MV-4-11 (cell line): Measurements from ENCODE around the gene CDK18.
"Not testable (repeated sequence)": the region's sequence is repeated elsewhere in the genome, so short reads cannot be mapped to it uniquely, and the experiment has no call there.

Source experiments
- DNase-seq: peaks from one replicate; lab custom pipeline; 2025; lab: John Stamatoyannopoulos, UW

Gene CDK18

DNA sequence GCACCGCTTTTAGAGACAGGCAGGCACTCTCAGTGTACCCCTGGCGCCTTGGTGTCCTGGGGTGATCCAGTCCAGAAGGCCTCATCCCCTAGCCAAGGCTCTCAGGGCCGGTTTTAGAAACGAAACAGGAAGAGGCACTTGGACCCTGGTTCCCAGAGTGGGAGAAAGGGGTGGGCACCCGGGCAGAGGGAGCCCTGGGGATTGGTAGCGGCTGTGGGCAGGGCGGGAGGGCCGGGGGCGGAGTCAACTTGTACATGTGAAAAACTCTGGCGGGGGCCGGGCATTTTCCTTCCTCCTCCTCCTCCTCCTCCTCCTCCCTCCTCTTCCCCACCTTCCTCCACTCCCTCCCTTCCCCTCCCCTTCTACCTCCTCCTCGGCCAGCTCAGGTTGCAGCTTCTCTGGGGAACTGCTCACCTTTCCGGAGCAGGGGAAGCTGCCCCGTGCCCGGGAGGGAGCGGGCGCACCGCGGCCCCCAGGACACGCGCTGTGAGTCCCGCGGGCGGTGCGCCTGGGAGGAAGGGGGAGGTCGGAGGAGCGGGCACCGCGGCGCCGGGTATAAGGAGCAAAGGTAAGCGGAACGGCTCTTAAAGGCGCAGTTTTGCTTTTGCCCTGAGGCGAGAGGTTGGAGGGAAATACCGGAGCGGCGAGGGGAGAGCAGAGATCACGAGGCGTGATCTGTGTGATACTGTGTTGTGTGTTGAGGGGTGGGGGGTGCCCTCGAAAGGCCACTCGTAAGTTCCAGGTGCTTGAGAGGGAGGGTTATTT lies at the start of gene CDK18:
Gene CDK18 (plus strand): TSS at position 359 of the 765 bp plus-strand sequence. CDS start 18,499 bp downstream, outside the sequence.
- DNase-seq, result peak; percentile 89

DNA sequence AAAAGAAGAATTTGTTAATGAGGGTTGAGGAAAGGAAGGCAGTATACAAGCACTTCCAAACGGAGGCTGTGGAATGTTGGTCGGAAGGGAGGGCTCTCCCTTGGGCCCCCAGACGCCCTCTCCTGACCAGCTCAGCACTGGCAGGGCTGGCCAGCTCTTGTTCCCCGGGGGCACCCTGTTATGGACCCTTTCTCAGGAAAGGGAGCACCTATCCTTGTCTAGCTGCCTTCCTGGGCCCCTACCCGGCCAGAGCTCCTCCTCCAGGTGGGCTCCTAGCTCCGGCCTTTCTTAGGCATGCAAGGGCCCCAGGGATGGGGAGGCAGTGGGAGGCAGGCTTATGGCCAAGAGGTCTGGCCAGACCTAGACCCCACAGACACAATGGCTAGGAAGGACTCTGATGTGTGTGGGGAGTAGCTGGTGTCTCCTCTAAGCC lies 49.5 kb upstream of the CDK18 start:
- DNase-seq, result no peak

DNA sequence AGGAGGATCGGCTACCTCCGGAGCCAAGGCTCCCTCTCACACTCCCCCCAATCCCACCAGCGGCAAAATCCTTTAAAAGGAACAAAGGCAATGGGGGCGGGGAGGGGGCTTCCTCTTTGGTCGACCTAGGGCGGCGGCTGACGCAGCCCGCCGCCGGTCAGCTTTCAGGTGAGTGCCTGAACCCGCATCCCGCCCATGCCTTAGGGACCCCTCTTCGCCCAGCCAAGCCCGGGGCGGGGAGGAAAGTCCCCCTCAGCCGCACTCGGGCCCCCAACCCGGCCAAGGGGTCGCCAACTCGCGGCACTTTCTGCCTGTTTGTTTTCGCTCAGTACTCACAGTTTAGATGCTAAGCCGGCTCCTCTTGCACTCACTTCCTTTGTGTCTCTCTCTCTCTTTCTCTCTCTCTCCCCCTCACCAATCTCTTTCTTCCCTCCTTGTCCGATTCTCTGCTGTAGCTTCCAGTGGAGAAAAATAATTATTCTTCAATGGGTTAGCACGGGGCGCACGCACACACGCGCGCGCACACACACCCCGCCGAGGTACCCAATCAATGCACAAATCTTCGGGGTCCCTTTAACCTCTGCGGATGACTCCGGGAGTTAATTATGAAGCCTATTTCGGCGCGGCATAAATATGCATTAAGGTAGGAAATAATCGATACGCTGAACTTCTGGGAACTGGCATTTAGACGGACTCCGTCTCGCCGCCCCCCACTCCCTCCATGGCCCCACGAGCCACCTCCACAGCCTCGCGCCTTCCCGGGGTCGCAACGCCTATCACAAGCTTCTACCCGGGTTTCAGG lies 48.7 kb upstream of the CDK18 start, which contains the start of gene BLACAT1:
Gene BLACAT1 (minus strand): TSS at position 465 of the 802 bp plus-strand sequence.
- DNase-seq, result no peak

DNA sequence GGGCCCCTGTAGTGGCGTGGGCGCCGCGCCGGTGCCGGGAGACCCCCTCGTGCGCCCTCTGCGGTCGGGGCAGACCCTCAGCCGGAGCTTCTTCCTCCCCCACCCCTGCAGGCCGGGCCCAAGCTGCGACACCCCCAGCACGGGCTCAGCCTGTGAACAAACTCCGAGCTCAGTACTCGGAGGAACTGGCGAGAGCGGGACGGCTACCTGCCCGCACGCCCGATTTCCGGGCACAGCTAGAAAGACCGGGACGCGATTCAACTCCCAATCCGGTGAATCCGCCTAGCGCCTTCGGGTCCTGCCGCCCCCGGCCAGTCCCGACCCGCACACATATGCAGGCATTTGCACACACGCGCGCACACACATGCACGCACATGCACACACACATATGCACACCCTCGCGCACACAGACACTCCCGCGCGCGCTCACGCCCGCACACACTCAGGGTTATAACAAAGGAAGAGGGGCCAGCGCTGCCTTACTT lies 48.0 kb upstream of the CDK18 start:
- no peak for DNase-seq

DNA sequence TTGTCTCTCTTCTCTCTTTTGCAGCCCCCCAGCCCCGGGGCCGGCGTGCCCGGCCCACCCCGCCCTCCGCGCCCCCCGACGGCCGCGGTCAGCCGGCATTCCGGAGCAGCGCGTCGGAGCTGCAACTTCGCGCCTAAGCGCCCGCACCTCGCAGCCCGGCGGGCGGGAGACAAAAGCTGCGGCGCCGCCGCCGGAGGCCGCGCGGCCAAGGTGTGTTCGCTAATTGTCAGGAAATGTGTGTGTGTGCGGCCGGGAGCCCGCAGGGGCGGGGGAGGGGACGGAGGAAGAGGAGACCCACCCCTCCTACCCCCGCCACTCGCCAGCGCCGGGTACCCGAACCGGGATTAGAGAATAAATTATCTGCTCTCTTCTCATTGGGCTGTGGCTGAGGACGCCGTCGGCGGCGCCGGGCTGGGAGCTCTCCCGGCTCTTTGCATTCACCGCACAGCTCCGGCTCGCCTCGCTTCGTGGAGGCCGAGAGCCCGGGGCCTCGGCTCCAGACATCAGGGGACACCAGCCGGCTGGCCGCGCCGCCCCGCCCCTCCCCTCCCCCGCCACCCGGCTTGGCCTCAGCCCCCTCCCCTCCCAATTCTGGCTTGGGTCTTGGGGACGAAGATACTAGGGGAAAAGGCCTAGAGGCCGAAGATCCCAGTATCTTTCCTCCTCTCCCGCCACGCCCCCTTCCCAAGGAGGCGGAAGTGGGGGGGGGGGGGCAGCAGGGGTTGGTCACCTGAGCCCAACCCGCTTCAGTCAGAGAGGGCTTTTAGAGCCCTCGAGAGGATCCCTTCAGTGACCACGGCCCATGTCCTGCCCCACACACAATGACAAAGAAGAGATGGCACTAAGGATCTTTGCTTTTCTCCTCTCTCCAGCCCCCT lies 47.4 kb upstream of the CDK18 start:
- no peak for DNase-seq

DNA sequence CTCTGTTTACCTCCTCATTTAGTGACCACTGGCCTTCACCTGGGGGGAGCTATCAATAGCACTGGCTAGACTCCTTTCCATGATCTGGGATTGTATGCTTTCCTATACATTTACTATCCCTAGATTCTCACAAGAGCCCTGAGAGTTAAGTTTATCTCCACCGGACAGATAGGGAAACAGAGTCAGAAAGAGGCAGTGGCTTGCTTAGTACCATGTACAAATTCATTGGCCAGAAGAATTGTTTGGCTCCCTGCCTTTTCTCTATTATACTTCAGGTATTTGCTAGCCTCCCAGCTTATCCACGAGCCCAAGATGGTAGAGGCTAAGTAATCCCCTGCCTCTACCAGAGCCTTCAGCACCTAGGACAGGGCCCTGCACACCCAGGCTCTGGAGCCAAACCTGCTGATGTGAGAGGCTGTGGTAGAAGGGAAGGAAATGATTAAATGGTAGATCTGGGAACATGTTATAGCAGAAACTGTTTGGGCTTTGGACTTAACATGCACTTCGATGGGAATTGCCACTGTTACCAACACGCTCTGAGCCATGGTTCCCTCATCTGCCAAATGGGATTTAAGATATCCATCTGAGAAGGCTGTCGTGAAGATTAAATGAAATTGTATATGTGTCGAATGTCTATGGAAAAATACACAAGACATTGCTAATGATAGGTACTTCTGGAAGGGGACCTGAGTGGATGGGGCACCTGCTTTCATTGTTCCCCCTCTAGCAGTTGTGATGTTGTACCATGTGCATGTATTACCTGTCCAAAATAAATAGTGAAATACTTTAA lies 45.5 kb upstream of the CDK18 start:
- peak; percentile 43 for DNase-seq

DNA sequence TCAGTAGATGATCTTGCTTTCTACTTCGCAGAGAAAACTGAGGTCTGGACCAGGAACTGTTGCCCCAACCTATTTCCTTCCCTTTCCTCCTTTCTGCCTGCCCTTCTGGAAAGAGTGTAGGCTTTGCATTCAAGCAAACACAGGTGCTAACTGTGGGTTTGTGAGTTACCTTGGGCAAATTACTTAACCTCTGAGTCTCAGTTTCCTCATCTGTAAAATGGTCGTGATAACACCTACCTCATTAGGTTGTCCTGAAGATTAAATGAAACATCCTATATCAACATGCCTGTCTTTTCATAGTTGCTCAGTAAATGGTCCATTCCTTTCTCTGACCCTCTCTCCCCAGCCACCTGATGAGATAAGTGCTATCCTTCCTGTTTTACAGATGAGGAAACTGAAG lies 39.1 kb upstream of the CDK18 start:
- no peak for DNase-seq

DNA sequence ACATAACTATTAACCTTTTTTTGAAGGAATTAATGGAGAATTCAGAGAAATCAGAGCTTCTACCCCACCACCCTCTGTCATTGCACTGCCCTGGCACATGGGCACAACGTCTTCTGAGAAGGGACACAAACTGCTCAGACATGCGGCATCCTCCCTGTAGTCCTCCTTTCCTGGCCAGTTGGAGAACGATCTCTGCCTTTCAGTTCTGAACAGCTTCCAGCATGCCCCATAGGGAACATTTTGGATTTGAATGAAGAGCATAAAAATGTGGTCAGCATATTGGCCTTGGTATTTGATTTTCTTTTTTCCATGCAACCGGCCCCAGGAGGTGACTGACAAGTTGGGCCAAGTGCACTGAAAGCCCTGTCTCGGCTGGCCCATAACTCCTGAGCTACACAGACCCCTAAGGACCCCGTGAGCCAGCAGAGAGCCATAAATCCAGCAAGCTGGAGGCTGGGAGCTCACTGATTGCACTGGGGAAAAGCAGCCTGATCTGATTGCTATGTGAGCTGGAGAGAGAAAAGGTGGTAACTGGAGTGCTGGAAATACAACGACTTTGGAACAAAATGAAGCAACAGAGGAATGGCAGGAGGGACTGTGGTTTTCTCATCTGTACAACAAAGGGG lies 37.8 kb upstream of the CDK18 start:
- no peak for DNase-seq

DNA sequence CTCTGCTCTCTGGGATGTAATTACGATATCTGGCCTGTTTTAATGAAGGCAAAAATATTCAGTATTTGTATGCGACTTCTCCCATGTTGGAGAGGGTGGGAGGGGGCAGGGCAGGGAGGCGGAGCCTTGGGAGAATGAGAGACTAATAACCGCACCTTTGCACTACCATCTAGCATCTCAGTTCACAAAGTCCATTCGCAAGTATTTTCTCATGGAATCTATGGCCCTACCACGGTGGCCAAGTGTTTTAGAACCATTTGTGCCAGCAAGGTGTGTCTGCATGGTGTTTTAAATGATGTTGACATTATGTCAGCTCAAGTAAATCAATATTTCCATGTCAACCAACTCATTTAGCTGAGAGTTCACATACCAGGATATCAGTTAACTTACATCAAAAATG lies 34.3 kb upstream of the CDK18 start:
- DNase-seq, result no peak

DNA sequence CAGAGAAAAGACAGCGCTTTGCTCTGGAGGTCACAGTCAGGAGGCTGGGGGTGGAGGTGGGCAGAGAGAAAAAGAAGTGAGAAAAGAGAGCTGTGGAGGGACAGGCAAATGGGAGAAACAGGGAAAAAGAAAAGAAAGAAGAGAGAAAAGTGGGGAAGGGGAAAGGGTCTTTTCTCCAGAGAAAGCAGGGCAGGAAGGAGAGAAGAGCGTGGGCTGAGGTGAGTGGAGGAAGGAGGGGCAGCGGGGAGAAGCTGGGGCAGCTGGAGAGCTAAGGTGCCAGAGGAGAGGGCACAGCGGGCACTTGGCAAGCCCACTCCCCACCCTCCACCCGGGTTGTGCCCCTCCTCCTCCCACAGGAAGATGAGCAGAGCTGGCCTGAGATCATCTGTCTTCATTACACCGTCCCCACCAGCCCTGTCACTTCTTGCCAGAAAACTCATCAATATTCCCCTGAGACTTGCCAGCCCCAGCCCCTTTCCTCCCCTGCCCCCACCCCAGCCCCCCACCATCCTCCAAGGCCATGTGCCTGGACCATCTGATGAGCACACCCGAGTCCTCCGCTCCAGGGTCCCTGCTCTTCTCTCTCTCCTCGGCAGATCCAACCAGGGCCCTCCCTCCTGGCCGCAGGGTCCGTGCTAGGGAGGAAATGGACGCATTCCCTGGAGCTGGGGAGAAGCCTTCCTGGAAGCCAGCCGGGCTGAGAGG lies 31.6 kb upstream of the CDK18 start:
- DNase-seq, result no peak

DNA sequence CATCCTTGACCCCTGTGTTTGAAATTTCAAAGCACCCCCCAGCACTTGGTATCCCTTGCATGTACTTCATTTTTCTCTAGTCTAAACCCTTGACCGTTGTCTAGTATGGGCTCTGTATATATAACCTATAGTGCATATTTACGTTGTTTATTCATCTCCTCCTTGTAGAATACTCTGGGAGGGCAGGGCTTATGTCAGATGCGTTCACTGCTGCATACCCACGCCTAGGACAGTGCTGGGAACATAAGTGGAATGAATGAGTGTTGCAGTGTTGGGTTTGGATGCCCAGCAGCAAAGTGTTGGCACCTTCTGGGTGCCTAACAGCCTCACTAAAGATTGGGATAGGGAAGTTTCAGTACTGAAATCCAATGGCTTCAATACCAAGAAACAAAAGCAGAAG lies 31.0 kb upstream of the CDK18 start:
- no peak for DNase-seq

DNA sequence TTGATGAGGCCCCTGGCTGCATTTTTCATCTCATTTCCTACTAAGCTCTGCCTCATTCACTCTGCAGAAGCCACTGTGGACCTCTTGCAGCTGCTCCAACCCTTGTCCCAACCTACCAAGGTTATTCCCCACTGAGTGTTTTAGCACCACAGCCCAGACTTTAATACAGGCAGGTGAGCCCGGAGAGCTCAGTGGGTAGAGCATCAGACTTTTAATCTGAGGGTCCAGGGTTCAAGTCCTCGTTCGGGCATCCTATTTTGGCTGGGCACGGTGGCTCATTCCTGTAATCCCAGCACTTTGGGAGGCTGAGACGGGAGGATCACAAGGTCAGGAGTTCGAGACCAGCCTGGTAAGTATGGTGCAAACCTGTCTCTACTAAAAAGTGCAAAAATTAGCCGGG lies 30.5 kb upstream of the CDK18 start:
- DNase-seq, result no peak

DNA sequence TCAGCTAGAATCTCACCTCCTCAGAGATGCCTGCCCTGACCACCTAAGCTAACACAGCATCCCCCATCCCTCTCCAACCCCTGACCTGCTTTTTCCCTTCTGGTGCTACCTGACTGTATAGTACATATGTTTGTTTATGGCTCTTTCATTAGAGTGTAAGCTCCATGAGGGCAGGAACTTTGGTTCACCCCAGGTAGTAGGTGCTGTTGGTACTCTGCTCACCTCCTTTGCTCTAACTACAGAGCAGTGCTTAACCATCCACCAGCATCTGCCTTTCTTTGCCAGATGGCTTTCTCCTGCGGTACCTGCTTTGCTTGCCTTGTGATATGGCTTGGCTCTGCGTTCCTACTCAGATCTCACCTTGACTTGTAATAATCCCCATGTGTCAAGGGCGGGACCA lies 29.9 kb upstream of the CDK18 start:
- no peak for DNase-seq

DNA sequence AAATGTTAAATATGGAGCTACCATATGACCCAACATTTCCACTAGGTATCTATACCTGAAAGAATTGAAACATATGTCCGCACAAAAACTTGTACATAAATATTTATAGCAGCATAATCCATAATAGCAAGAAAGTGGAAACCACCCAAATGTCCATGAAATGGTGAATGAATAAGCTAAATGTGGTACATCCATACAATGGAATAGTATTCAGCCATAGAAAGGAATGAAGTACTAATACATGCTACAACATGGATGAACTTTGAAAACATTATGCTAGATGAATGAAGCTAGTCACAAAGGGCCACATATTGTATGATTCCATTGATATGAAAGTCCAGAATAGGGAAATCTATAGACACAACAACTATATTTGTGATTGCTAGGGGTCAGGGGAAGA lies 28.6 kb upstream of the CDK18 start:
- DNase-seq, result no peak

DNA sequence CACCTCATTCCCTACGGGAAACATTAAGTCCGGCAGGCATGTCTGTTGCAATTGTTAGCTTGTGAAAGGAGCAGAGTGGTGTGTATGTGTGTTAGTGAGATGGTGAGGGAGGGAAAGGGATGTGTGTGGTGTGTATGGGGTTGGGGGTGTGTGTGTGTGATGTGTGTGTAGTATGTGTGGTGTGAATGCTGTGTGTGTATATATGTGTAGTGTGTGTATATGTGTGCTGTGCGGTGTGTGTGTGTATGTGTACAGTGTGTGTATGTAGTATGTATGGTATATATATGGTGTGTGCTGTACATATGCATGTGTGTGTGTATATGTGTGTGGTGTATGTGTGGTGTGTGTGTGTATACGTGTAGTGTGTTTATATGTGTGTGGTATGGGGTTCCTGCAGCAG lies 27.8 kb upstream of the CDK18 start:
- no peak for DNase-seq

DNA sequence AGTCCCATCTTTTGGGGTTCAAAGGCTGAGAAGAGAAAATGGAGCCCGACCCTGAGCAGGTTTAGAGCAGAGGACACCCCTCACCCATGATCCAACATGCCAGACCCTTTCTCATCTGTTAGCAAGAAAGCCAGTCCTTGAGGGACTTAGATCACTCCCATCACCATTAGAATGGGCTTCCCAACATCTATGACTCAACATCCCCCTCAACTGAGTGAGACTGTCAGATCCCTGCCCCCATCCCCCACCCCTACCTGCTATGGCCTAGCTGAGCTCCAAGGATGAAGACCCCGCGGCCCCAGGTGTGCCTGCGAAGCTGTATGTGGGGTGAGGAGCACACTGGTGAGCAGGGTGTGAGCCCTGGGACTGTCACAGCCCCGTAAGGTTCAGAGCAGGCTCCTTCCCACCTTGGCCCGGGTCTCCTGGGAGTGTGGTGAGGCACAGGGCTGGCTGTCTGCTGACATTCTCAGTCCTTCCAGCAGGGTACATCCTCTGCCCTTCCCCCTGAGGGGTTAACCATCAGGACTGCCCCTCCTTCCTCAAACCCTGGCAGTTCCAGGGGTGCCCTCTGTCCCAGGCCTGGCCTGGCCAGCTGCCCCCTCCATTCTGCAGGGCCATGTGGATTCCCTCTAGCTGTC lies 27.2 kb upstream of the CDK18 start:
- DNase-seq, result no peak

DNA sequence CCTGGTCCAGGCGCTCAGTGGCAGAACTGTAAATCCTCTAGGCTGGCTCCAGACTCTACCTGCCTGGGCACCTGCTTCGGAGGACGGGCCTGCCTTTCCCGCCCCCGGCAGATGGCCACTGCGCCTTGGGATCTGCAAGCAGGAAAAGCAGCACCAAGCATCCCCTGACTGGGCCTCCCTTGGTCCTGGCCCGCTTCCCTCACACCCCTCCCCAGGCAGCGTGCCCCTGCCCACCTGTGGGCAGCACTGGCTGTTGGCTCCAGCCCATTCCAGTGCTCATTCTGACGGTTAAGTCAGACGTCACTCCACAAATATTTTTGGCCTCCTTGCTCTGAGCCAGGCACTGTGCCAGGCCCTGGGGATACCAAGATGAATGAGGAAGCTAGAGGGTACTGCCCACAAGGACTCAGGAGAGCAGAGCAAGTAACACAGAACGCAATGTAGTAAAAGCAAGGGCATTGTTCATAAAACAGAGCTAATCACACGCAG lies 26.7 kb upstream of the CDK18 start:
- peak; percentile 43 for DNase-seq

DNA sequence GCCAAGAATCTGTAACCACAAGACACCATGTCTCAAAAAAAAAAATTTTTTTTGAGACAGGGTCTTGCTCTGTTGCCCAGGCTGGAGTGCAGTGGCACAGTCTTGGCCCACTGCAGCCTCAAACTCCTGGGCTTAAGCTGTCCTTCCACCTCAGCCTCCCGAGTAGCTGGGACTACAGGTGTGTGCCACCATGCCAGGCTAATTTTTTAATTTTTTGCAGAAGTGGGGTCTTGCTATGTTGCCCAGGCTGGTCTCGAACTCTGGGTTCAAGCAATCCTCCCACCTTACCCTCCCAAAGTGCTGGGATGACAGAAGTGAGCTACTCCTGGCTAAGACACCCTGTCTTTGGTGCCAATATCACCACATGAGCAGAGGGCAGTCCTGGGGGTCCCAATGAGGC lies 25.5 kb upstream of the CDK18 start:
- not testable (repeated sequence) for DNase-seq

DNA sequence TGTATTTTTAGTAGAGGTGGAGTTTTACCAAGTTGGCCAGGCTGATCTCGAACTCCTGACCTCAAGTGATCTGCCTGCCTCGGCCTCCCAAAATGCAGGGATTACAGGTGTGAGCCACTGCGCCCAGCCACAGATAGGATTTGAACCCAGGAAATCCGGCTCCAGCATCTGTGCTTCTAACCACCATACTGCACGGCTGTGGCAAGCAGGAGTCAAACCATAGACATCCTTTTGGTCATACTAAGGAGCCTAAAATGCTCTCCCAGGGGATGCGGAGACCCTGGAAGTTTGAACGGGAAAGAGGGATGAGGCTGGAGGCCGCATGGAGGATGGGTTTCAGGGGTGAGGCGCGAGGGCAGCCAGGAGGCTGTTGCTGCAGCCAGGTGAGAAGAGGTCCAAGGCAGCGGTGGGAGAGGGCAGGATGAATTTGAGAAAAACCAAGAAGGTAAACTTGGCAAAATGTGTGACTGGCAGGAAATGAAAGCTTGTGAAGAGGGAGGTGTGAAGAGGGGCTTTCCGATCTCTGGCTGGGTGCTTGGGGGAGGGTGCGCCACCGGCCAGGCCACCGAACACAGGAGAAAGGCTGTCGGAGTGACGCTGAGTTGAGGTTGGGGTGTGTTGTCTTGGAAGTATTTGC lies 24.0 kb upstream of the CDK18 start:
- DNase-seq, result no peak
